Central memory CD8-positive, alpha-beta T cell (primary cell): Measurements from ENCODE around the gene CNIH4.
A peak's percentile ranks its signal among the peaks of the same experiment; 100 is the strongest.
"Not testable (repeated sequence)": the region's sequence is repeated elsewhere in the genome, so short reads cannot be mapped to it uniquely, and the experiment has no call there.

Source experiments
- ATAC-seq: fragments of 150-1000 bp; cut with Tn5 transposase; replicated peaks from 2 replicates; pipeline ENCODE4 v1.10.0; 2022; ENCODE audit warnings: mild to moderate bottlenecking, moderate FRiP score, moderate number of reproducible peaks; ENCODE audit not compliant: poor library complexity, severe bottlenecking; ENCODE audit errors: extremely low read depth
- DNase-seq, 2 donors: peaks; one replicate each; pipeline ENCODE4 v3.0.0; 2021; ENCODE audit warnings: low spot score in 2 of 2
- H3K27ac Mint-ChIP-seq: one replicate; pipeline ENCODE4 v1.8.0; 2022; ENCODE audit warnings: low read depth, mild to moderate bottlenecking, moderate library complexity, mixed read lengths
- H3K27me3 Mint-ChIP-seq: one replicate; pipeline ENCODE4 v1.8.0; 2022; ENCODE audit warnings: mixed read lengths
- H3K36me3 Mint-ChIP-seq: one replicate; pipeline ENCODE4 v1.8.0; 2022; ENCODE audit warnings: mild to moderate bottlenecking, moderate library complexity, mixed read lengths; ENCODE audit not compliant: insufficient read depth
- H3K4me1 Mint-ChIP-seq: one replicate; pipeline ENCODE4 v1.8.0; 2022; ENCODE audit warnings: mixed read lengths
- H3K4me3 Mint-ChIP-seq: one replicate; pipeline ENCODE4 v1.8.0; 2022; ENCODE audit warnings: mild to moderate bottlenecking, moderate library complexity, mixed read lengths
- H3K9me3 Mint-ChIP-seq: one replicate; pipeline ENCODE4 v1.8.0; 2022; ENCODE audit warnings: mixed read lengths

CNIH4 gene

GRCh38 chr1:224356685-224357625 lies at the start of gene CNIH4:
Gene CNIH4 (plus strand): TSS chr1:224356879. CDS start chr1:224356925, 46 bp downstream.
- Mint-ChIP-seq H3K4me3 (peak within 1 kb of the TSS; percentile 99), H3K27ac (peak within 1 kb of the TSS; percentile 89), H3K36me3 (peaks cover 10% of the 10 kb centered on the region), H3K27me3 (no peaks in the 10 kb centered on the region), H3K4me1 (peaks cover 45% of the 10 kb centered on the region), H3K9me3 (no peaks in the 10 kb centered on the region)
- ATAC-seq: peak; percentile 99
- peak; percentile 75 to 85 for DNase-seq

DNA sequence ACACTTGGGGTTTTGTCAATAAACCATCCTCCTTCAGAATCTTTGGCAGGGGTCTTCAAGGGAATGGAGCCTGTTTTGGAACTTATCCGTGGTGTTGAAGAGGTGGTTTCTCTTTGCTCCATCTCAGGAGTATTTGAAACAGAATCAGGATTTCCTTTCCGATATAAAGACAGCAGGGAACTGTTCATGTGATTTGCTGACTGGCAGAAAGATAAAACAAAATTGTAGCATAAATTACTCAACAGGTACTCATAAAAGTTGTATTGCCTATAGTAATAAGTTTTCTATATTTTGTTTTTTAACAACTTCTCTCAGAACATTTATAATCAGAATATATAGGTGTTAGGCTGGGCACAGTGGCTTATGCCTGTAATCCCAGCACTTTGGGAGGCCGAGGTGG lies 48.6 kb upstream of the CNIH4 start:
- peaks cover 66% of the 10 kb centered on the region for H3K36me3 Mint-ChIP-seq
- H3K27me3 Mint-ChIP-seq: no peaks in the 10 kb centered on the region
- DNase-seq: no peak
- no peak overlapping the region for H3K4me3 Mint-ChIP-seq
- no peaks in the 10 kb centered on the region for H3K9me3 Mint-ChIP-seq
- ATAC-seq: no peak
- H3K27ac Mint-ChIP-seq: no peak overlapping the region
- H3K4me1 Mint-ChIP-seq: no peaks in the 10 kb centered on the region

DNA sequence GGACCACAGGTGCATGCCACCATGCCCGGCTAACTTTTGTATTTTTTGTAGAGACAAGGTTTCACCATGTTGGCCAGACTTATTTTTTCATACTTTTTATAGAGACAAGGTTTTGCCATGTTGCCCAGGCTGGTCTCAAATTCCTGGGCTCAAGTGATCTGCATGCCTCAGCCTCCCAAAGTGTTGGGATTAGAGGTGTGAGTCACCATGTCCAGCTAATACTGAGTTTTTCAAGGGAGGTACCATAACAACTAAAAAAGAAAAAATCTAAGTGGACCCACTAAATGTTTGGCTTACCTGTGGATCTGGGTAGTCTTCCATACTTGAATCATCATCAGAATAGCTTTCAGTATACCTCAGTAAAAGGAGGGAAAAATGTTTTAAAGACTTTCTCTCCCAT lies 45.2 kb upstream of the CNIH4 start:
- H3K9me3 Mint-ChIP-seq, H3K27ac Mint-ChIP-seq, H3K4me3 Mint-ChIP-seq, ATAC-seq, H3K4me1 Mint-ChIP-seq, DNase-seq, H3K27me3 Mint-ChIP-seq: not testable (repeated sequence)
- peaks cover 64% of the 10 kb centered on the region for H3K36me3 Mint-ChIP-seq

DNA sequence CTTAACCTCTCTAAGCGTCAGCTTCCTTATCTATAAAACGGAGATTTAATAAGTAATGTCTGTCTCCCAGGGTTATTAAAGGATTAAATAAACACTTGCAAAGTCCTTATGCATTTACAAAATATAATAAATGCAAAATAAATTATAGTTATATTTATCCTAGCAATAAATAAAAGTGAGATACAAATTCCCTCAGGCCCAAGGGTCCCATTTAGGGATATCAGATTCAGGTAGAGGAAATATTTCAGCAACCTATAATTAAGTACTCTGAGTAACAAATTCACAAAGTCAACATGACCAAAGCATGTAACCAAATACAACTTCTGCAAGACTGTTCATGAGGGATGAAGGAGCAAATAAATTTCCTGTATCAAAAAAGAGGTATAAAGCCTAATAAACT lies 44.7 kb upstream of the CNIH4 start:
- no peak overlapping the region for H3K27ac Mint-ChIP-seq
- ATAC-seq: no peak
- peaks cover 63% of the 10 kb centered on the region for H3K36me3 Mint-ChIP-seq
- no peaks in the 10 kb centered on the region for H3K4me1 Mint-ChIP-seq
- DNase-seq: no peak
- no peaks in the 10 kb centered on the region for H3K9me3 Mint-ChIP-seq
- H3K4me3 Mint-ChIP-seq: no peak overlapping the region
- no peaks in the 10 kb centered on the region for H3K27me3 Mint-ChIP-seq

GRCh38 chr1:224317383-224318045 lies 39.2 kb upstream of the CNIH4 start:
- DNase-seq (no peak), ATAC-seq (no peak)
- no peak overlapping the region for H3K27ac Mint-ChIP-seq
- no peaks in the 10 kb centered on the region for H3K27me3 Mint-ChIP-seq
- no peaks in the 10 kb centered on the region for H3K9me3 Mint-ChIP-seq
- no peak overlapping the region for H3K4me3 Mint-ChIP-seq
- peaks cover 42% of the 10 kb centered on the region for H3K36me3 Mint-ChIP-seq
- peaks cover 12% of the 10 kb centered on the region for H3K4me1 Mint-ChIP-seq

DNA sequence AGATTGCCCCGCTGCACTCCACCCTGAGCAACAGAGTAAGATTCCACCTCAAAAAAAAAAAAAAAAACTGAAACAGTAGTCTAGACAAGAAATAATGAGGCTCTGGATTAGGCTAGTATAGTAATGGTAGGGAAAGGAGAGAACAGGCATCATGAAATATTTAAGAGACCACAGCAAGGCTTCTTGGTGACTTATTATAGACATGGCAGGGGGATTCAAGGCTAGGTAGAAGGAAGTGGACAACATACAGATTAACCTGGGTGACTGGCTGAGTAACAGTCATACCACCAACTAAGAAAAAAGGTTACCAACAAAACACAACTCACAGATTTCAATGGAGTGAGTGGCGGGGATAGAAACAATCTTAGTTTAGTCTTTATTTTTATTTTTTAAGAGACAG lies 35.0 kb upstream of the CNIH4 start:
- ATAC-seq (no peak), DNase-seq (no peak)
- H3K27ac Mint-ChIP-seq: peak overlapping the region; percentile 62
- H3K4me3 Mint-ChIP-seq: no peak overlapping the region
- peaks cover 21% of the 10 kb centered on the region for H3K4me1 Mint-ChIP-seq
- H3K27me3 Mint-ChIP-seq: no peaks in the 10 kb centered on the region
- H3K9me3 Mint-ChIP-seq: no peaks in the 10 kb centered on the region
- H3K36me3 Mint-ChIP-seq: peaks cover 17% of the 10 kb centered on the region

GRCh38 chr1:224325959-224326358 lies 30.7 kb upstream of the CNIH4 start:
- Mint-ChIP-seq H3K4me1 (peaks cover 55% of the 10 kb centered on the region), H3K27me3 (no peaks in the 10 kb centered on the region), H3K27ac (no peak overlapping the region), H3K9me3 (no peaks in the 10 kb centered on the region), H3K4me3 (no peak overlapping the region), H3K36me3 (peaks cover 16% of the 10 kb centered on the region)
- ATAC-seq (no peak), DNase-seq (no peak)

GRCh38 chr1:224328644-224329043 lies 28.0 kb upstream of the CNIH4 start:
- no peak for DNase-seq
- Mint-ChIP-seq H3K36me3 (peaks cover 18% of the 10 kb centered on the region), H3K4me1 (peaks cover 44% of the 10 kb centered on the region), H3K4me3 (peak overlapping the region; percentile 98), H3K27ac (peak overlapping the region; percentile 99), H3K9me3 (no peaks in the 10 kb centered on the region), H3K27me3 (no peaks in the 10 kb centered on the region)
- no peak for ATAC-seq

- Mint-ChIP-seq H3K27ac (peak overlapping the region; percentile 99), H3K4me1 (peaks cover 45% of the 10 kb centered on the region), H3K4me3 (peak overlapping the region; percentile 98), H3K9me3 (no peaks in the 10 kb centered on the region), H3K36me3 (peaks cover 17% of the 10 kb centered on the region), H3K27me3 (no peaks in the 10 kb centered on the region)
- ATAC-seq (no peak), DNase-seq (no peak)
These were observed 27.2 kb upstream of the CNIH4 start for GRCh38 chr1:224329484-224329841.

- no peaks in the 10 kb centered on the region for H3K27me3 Mint-ChIP-seq
- peaks cover 45% of the 10 kb centered on the region for H3K4me1 Mint-ChIP-seq
- H3K4me3 Mint-ChIP-seq: peak within 1 kb of the TSS; percentile 98
- peak within 1 kb of the TSS; percentile 99 for H3K27ac Mint-ChIP-seq
- ATAC-seq (peak; percentile 88), DNase-seq (peak; percentile 71 to 75)
- peaks cover 14% of the 10 kb centered on the region for H3K36me3 Mint-ChIP-seq
- H3K9me3 Mint-ChIP-seq: no peaks in the 10 kb centered on the region
These were observed 26.6 kb upstream of the CNIH4 start, which contains the start of gene NVL for GRCh38 chr1:224329842-224330753. Gene NVL (minus strand): TSS chr1:224330172. CDS start chr1:224330127, 45 bp downstream.

DNA sequence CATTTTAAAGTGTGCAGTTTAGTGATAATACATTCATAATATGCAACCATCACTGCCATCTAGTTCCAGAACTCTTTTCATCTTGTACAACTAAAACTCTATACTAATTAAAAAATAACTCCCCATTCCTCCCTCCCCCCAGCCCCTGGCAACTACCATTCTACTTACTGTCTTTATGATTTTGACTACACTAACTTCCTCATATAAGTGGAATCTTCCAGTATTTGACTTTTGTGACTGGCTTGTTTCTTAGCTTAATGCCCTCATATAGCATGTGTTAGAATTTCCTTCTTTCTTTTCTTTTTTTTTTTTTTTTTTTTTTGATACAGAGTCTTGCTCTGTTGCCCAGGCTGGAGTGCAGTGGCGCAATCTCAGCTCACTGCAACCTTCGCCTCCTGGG lies 25.4 kb upstream of the CNIH4 start:
- ATAC-seq (no peak), DNase-seq (no peak)
- Mint-ChIP-seq H3K27ac (peak overlapping the region; percentile 99), H3K9me3 (no peaks in the 10 kb centered on the region), H3K27me3 (no peaks in the 10 kb centered on the region), H3K36me3 (peaks cover 12% of the 10 kb centered on the region), H3K4me1 (peaks cover 45% of the 10 kb centered on the region), H3K4me3 (no peak overlapping the region)

DNA sequence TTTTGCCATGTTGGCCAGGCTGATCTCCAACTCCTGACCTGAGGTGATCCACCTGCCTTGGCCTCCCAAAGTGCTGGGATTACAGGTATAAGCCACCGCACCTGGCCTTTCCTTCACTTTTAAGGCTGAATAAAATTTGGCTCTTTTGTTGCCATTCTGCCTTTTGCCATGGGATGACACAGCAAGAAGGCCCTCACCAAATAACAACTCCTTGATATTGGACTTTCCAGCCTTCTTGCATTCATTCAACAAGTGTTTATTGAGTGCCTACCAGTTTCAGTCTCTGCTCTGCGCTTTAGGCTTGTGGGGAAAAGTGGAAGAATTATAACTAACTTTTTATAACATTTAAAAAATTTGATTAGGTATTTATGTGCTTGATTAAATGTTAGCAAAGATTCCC lies 24.9 kb upstream of the CNIH4 start:
- H3K27me3 Mint-ChIP-seq: no peaks in the 10 kb centered on the region
- DNase-seq (no peak), ATAC-seq (no peak)
- H3K4me1 Mint-ChIP-seq: peaks cover 45% of the 10 kb centered on the region
- peak overlapping the region; percentile 99 for H3K27ac Mint-ChIP-seq
- no peaks in the 10 kb centered on the region for H3K9me3 Mint-ChIP-seq
- H3K36me3 Mint-ChIP-seq: peaks cover 12% of the 10 kb centered on the region
- H3K4me3 Mint-ChIP-seq: no peak overlapping the region
